Thyroid gland (tissue), 4 donors: ENCODE results near the gene DLG2. TPM values are rescaled to one million over a fixed set of nuclear protein-coding genes. Genes with fewer than 3 reads are reported as not detected.

ENCODE experiments used
- DNase-seq, 2 donors: peaks; one replicate each; pipeline ENCODE4 v3.0.0-alpha.2; 2019
- H3K27ac ChIP-seq, 3 donors: fragments of 200-600 bp; sonication (generic); 1 replicate in 2 of 3; 2 replicates in 1 of 3; pipeline ENCODE4 v1.5.1; 2016 to 2019; ENCODE audit warnings: mild to moderate bottlenecking in 1 of 3, moderate library complexity in 1 of 3
- H3K27me3 ChIP-seq: fragments of 200-600 bp; sonication (generic); one replicate; pipeline ENCODE4 v1.5.1; 2019
- H3K36me3 ChIP-seq, 2 donors: fragments of 200-600 bp; sonication (generic); one replicate each; pipeline ENCODE4 v1.5.1; 2016 to 2019
- H3K4me1 ChIP-seq, 2 donors: fragments of 200-600 bp; sonication (generic); one replicate each; pipeline ENCODE4 v1.5.1; 2017 to 2019
- H3K4me3 ChIP-seq, 3 donors: fragments of 200-600 bp; sonication (generic); replicated peaks in 1 of 3; 1 replicate in 2 of 3; 2 replicates in 1 of 3; pipeline ENCODE4 v1.5.1; 2016; ENCODE audit warnings: mild to moderate bottlenecking in 1 of 3
- H3K9me3 ChIP-seq: fragments of 200-600 bp; sonication (generic); one replicate; pipeline ENCODE4 v1.5.1; 2017
- POLR2A ChIP-seq, 2 donors: fragments of 450-650 bp; IDR thresholded peaks; one replicate each; pipeline ENCODE4 v1.6.1; 2017; ENCODE audit warnings: antibody characterized with exemption in 2 of 2, mild to moderate bottlenecking in 2 of 2, moderate library complexity in 1 of 2
- WGBS, 2 donors: methylation state at CpG; one replicate each; pipeline ENCODE4 v1.1.5; 2017; 5-methylcytosine and 5-hydroxymethylcytosine counted together
- intact Hi-C: fragments of 100-400 bp; cut with DNase I; formaldehyde crosslinking; loops from one replicate; pipeline ENCODE4 v1.15.1; 2023
- total RNA-seq, 4 donors: library from RNA; depleted of rRNA; stranded (reverse); fragments of >200 nt; gene quantifications; one replicate each; pipeline ENCODE4 v1.2.3, GENCODE V29; 2016
- TF ChIP-seq, protein P1 (sequence below), 6 experiments: fragments of 200-600 bp in 3 of 6; fragments of 450-650 bp in 3 of 6; sonication (generic) in 3 of 6; IDR thresholded peaks; one replicate each; pipeline ENCODE4 v1.5.1; 2016 to 2019; ENCODE audit warnings: antibody characterized with exemption in 6 of 6, mild to moderate bottlenecking in 2 of 6, inconsistent platforms in 1 of 6, moderate library complexity in 1 of 6

DLG2 gene
- total RNA-seq, 4 donors from 2014 or later, result 29.4 to 79.4 (median 42.4) TPM

DNA sequence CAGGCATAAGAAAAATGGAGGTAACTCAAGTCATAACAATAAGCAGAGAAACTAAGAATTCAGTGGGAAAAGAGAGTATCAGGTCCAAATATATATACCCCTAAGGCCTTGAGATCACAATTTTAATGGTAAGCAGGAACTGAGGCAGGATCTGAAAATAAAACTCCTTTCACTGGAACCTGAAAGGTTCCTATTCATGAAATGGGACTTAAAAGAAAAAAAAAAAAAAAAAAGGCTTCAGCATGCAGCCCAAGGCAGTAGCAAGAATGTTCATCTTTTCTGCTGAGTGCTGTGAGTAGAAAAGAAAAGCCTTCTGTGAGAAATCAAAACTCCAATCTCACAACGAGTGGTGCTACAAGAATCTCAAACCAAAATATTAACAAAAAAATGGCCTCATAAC is 75.3 kb downstream of the DLG2 start:
- no peak for TF ChIP-seq POLR2A (IDR thresholded peaks at IDR 0.05)
- TF ChIP-seq, protein P1, sequence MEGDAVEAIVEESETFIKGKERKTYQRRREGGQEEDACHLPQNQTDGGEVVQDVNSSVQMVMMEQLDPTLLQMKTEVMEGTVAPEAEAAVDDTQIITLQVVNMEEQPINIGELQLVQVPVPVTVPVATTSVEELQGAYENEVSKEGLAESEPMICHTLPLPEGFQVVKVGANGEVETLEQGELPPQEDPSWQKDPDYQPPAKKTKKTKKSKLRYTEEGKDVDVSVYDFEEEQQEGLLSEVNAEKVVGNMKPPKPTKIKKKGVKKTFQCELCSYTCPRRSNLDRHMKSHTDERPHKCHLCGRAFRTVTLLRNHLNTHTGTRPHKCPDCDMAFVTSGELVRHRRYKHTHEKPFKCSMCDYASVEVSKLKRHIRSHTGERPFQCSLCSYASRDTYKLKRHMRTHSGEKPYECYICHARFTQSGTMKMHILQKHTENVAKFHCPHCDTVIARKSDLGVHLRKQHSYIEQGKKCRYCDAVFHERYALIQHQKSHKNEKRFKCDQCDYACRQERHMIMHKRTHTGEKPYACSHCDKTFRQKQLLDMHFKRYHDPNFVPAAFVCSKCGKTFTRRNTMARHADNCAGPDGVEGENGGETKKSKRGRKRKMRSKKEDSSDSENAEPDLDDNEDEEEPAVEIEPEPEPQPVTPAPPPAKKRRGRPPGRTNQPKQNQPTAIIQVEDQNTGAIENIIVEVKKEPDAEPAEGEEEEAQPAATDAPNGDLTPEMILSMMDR (IDR thresholded peaks at IDR 0.05), result no peak

DNA sequence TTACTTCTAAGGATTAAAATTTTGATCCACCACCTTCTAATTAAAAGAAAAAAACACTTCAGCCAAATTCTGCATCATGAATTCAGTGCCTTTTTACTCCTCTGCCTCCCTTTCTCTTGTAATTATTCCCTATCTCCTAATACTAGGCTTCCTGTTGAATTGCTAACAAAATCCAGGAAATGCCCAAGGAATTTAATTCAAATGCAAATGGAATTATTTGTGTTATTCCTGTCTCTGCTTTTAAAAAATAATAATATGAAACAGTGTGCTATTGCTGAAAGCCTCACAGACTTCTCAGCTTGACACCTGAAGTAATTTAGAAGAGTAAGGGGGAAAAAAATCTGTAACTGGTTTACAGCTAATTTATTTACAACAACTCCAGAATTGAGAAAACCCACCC is 85.5 kb downstream of the DLG2 start:
- H3K4me3 ChIP-seq, result no peak overlapping the region
- TF ChIP-seq POLR2A (IDR thresholded peaks at IDR 0.05), result no peak
- TF ChIP-seq, protein P1 (IDR thresholded peaks at IDR 0.05), result no peak
- intact Hi-C loops, result no loop called here
- no peaks in the 10 kb centered on the region for H3K9me3 ChIP-seq
- no peaks in the 10 kb centered on the region for H3K36me3 ChIP-seq
- no peak for DNase-seq
- no peaks in the 10 kb centered on the region for H3K27me3 ChIP-seq
- peaks cover 6 to 7% of the 10 kb centered on the region in 2 donors for H3K4me1 ChIP-seq
- peak overlapping the region in 1 of 3 donors; percentile 18 for H3K27ac ChIP-seq

More for the DNA sequence above, 75.3 kb downstream of the DLG2 start:
- no peak for DNase-seq
- no peaks in the 10 kb centered on the region for H3K9me3 ChIP-seq
- H3K27me3 ChIP-seq, result no peaks in the 10 kb centered on the region
- no peak overlapping the region for H3K27ac ChIP-seq
- no peaks in the 10 kb centered on the region for H3K36me3 ChIP-seq
- no peaks in the 10 kb centered on the region for H3K4me1 ChIP-seq
- no peak overlapping the region for H3K4me3 ChIP-seq
- intact Hi-C loops, result no loop called here
- 43 to 55% methylated on average over 1 of the region's 1 CpG for WGBS, 2 donors

DNA sequence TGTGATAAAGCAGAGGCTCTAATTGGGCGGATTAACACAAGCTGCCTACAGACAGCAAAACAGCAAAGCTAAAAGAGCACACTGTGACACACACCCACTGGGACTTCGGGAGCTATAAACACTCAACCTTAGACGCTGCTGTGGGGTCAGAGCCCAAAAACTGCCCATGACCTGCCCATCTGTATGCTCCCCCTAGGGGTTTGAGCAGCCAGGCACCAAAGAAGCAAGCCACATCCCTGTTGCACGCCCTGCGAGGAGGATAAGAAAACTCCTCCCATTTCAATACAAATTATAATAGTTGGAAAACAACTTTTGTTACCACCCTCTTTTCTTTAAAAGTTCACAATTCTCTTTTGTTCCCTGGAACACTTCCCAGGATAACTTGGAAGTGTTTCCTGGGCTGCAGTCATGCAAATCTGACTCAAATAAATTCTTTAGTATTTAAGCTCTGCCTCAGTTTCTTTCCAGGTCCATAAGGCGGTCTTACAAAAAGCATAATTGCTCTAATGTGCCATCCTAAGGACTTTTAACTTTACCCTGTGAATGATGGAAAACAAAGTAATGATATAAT is 86.4 kb downstream of the DLG2 start:
- intact Hi-C loops, result no loop called here
- no peak for DNase-seq
- Histone ChIP-seq H3K27ac (no peak overlapping the region), H3K27me3 (no peaks in the 10 kb centered on the region), H3K36me3 (no peaks in the 10 kb centered on the region), H3K4me3 (no peak overlapping the region), H3K4me1 (peaks cover 6 to 7% of the 10 kb centered on the region in 2 donors), H3K9me3 (no peaks in the 10 kb centered on the region)
- 64 to 67% methylated on average over 6 of the region's 6 CpGs for WGBS, 2 donors
- TF ChIP-seq, protein P1 (IDR thresholded peaks at IDR 0.05), result no peak
- no peak for TF ChIP-seq POLR2A (IDR thresholded peaks at IDR 0.05)

DNA sequence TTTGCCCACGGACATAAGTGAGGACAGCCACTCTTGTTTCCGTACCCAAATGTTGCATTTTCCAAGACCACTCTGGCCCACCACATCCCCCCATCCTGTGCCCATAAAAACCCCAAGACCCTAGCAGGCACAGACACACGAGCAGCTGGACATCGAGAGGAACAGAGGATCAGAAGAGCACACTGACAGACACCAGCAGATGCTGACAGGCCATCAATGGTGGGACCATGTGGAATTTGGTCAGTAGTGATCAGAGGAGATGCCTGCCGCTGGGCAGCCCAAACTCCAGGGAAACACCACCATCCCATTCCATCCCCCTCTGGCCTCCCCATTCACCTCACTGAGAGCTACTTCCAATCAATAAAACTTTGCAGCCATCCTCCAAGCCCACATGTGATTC is 87.0 kb downstream of the DLG2 start:
- Histone ChIP-seq H3K27me3 (no peaks in the 10 kb centered on the region), H3K9me3 (no peaks in the 10 kb centered on the region), H3K4me1 (peaks cover 6 to 7% of the 10 kb centered on the region in 2 donors), H3K4me3 (no peak overlapping the region), H3K27ac (no peak overlapping the region), H3K36me3 (no peaks in the 10 kb centered on the region)
- DNase-seq, result no peak
- TF ChIP-seq, protein P1 (IDR thresholded peaks at IDR 0.05), result no peak
- no peak for TF ChIP-seq POLR2A (IDR thresholded peaks at IDR 0.05)
- WGBS, 2 donors, result 88 to 92% methylated on average over 5 of the region's 5 CpGs
- intact Hi-C loops, result no loop called here

DNA sequence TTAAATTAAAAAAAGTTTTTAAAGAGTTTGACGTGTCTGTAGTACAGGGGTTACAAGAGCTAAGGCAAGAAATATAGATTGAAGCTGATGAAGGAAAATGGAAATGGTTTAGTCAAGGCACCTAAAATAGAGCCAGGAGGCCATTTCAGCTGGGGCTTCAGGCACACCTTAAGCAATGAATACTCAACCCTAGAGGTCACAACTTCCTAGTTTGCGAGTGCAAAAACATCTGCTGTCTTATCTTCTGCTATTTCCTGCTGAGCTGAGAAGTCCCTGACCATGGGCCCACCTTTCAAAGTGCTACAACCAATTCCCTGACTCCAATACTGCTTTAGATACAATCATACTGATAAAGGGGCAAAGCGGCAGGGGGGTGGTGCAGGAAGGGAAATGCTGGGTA is 87.4 kb downstream of the DLG2 start:
- Histone ChIP-seq H3K4me3 (no peak overlapping the region), H3K36me3 (no peaks in the 10 kb centered on the region), H3K9me3 (no peaks in the 10 kb centered on the region), H3K27me3 (no peaks in the 10 kb centered on the region), H3K4me1 (peaks cover 6 to 7% of the 10 kb centered on the region in 2 donors), H3K27ac (no peak overlapping the region)
- intact Hi-C loops, result no loop called here
- DNase-seq, result no peak
- WGBS, 2 donors, result 91 to 93% methylated on average over 3 of the region's 3 CpGs
- TF ChIP-seq, protein P1 (IDR thresholded peaks at IDR 0.05), result no peak
- TF ChIP-seq POLR2A (IDR thresholded peaks at IDR 0.05), result no peak
